Vagina (tissue), 2 donors: ENCODE measurements around the gene SEC22C.

ENCODE experiments used
- CTCF ChIP-seq, 3 experiments: fragments of 450-650 bp in 2 of 3; fragments of 200-600 bp in 1 of 3; sonication (generic) in 1 of 3; IDR thresholded peaks; one replicate each; pipeline ENCODE4 v1.5.1; 2017 to 2019; ENCODE audit warnings: antibody characterized with exemption in 3 of 3, mild to moderate bottlenecking in 2 of 3, moderate library complexity in 2 of 3
- POLR2A ChIP-seq, 2 donors: fragments of 450-650 bp; IDR thresholded peaks; one replicate each; pipeline ENCODE4 v1.6.1; 2017; ENCODE audit warnings: antibody characterized with exemption in 2 of 2, mild to moderate bottlenecking in 2 of 2, moderate library complexity in 2 of 2
- POLR2AphosphoS5 ChIP-seq, 2 donors: sonication (generic); formaldehyde crosslinking; IDR thresholded peaks; one replicate each; pipeline ENCODE4 v1.9.0; 2017; ENCODE audit warnings: antibody characterized with exemption in 2 of 2, mild to moderate bottlenecking in 2 of 2, low read depth in 1 of 2; ENCODE audit not compliant: insufficient read depth in 1 of 2

- TF ChIP-seq CTCF (IDR thresholded peaks at IDR 0.05) (no peak), POLR2A (IDR thresholded peaks at IDR 0.05) (no peak), POLR2AphosphoS5 (IDR thresholded peaks at IDR 0.05; ENCODE audit: insufficient read depth in 1 of 2, low read depth in 1 of 2) (no peak)
Observed at GRCh38 chr3:42605546-42606173, 23.9 kb upstream of the SEC22C start.
